Subcutaneous abdominal adipose tissue (tissue), 5 donors: ENCODE data around the gene PITPNM2.

Experiments
- H3K27ac ChIP-seq: one replicate; pipeline ENCODE4 v1.7.0; 2013; ENCODE audit warnings: low read depth, mild to moderate bottlenecking, inconsistent platforms, low read length, moderate library complexity
- H3K27me3 ChIP-seq, 5 donors: one replicate each; pipeline ENCODE4 v1.7.0; 2013; ENCODE audit warnings: low read length in 5 of 5, inconsistent platforms in 1 of 5; ENCODE audit not compliant: control insufficient read depth in 5 of 5, insufficient read depth in 4 of 5
- H3K36me3 ChIP-seq, 5 donors: one replicate each; pipeline ENCODE4 v1.7.0; 2013; ENCODE audit warnings: low read length in 5 of 5; ENCODE audit not compliant: control insufficient read depth in 5 of 5, insufficient read depth in 5 of 5
- H3K4me1 ChIP-seq, 5 donors: one replicate each; pipeline ENCODE4 v1.7.0; 2013; ENCODE audit warnings: low read length in 5 of 5, mild to moderate bottlenecking in 3 of 5, moderate library complexity in 1 of 5; ENCODE audit not compliant: control insufficient read depth in 5 of 5, insufficient read depth in 5 of 5
- H3K4me3 ChIP-seq, 5 donors: one replicate each; pipeline ENCODE4 v1.7.0; 2013; ENCODE audit warnings: low read length in 5 of 5, low read depth in 1 of 5
- H3K9ac ChIP-seq, 5 donors: one replicate each; pipeline ENCODE4 v1.7.0; 2013; ENCODE audit warnings: low read length in 5 of 5, mild to moderate bottlenecking in 4 of 5, moderate library complexity in 3 of 5
- H3K9me3 ChIP-seq, 5 donors: one replicate each; pipeline ENCODE4 v1.7.0; 2013; ENCODE audit warnings: low read length in 5 of 5; ENCODE audit not compliant: control insufficient read depth in 5 of 5
- donor health status: healthy.
- donor health status: healthy.
- donor health status: healthy.
- donor health status: healthy.
- donor health status: healthy.

PITPNM2 gene

DNA sequence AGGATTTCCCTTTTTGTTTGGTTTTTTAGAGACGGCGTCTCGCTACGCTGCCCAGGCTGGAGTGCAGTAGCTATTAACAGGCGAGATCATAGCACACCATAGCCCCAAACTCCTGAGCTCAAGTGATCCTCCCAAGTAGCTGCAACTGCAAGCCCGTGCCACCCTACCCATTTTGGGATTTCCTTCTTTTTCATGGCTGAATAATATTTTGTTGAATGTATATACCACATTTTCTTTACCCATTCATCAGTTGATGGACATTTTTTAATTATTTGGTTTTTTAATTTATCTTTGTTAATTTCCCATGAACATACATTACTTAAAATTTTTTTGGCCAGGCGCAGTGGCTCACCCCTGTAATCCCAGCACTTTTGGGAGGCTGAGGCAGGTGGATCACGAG, 15.2 kb downstream of the PITPNM2 start:
- Histone ChIP-seq H3K9me3 (no peaks in the 10 kb centered on the region), H3K36me3 (no peaks in the 10 kb centered on the region), H3K9ac (no peak overlapping the region), H3K4me1 (peaks cover 11 to 26% (median 22%) of the 10 kb centered on the region in 5 donors), H3K27ac (no peak overlapping the region), H3K27me3 (no peaks in the 10 kb centered on the region), H3K4me3 (no peak overlapping the region)

DNA sequence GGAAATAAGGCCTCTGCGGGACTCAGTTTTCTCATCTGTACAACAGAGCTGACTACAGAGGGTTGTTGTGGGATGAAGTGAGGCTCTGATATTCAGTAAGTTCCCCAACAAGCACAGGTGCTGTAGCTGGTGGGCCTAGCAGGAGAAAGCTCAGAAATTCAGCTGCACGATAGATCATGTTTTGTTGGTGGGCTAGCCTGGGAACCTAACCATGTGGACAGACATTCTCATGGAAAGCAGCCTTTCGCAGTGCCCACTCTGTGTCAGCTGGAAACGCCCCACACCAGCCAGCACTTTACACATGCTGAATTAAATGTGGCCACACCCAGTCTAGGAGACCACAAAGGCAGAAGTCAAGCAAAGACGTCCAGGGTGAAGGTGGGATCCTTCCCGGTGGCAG, 16.1 kb downstream of the PITPNM2 start:
- H3K27me3 ChIP-seq = no peaks in the 10 kb centered on the region
- H3K4me3 ChIP-seq = no peak overlapping the region
- no peaks in the 10 kb centered on the region for H3K9me3 ChIP-seq
- no peak overlapping the region for H3K27ac ChIP-seq
- no peaks in the 10 kb centered on the region for H3K36me3 ChIP-seq
- peaks cover 9 to 19% (median 16%) of the 10 kb centered on the region in 5 donors for H3K4me1 ChIP-seq
- no peak overlapping the region for H3K9ac ChIP-seq

DNA sequence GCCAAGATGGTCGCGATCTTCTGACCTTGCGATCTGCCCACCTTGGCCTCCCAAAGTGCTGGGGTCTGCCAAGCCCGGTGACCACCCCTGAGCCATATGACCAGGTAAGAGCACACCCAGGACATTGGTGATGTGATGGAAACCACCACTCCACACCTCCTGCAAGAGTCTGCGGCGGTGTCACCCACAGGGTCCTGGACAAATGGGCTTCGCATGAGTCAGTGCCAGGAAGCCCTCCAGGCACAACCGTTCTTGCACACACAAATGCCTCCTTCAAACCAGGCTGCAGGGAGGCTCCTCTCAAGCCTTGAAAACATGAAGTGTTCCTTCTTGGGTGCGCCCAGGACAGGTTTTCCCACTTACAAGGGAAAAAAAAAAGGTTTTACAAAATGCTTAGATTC, 16.6 kb downstream of the PITPNM2 start:
- H3K9ac ChIP-seq = no peak overlapping the region
- H3K4me1 ChIP-seq = peaks cover 9 to 21% (median 16%) of the 10 kb centered on the region in 5 donors
- no peak overlapping the region for H3K27ac ChIP-seq
- no peak overlapping the region for H3K4me3 ChIP-seq
- H3K27me3 ChIP-seq = no peaks in the 10 kb centered on the region
- H3K36me3 ChIP-seq = no peaks in the 10 kb centered on the region
- H3K9me3 ChIP-seq = no peaks in the 10 kb centered on the region

DNA sequence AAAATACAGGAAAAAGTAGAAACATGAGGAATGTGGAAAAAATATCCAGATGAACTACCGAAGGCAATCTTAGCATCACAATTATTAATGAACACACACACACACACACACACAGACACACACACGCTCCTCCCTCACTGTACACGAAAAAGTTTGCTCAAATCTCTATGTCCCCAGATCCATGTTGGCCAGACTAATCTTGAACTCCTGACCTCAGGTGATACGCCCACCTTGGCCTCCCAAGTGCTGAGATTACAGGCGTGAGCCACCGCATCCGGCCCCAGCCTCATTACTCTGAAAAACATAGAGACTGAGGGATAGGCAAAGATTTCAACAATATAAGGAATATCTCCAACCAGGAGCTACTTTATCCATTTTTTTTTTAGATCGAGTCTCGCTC, 17.2 kb downstream of the PITPNM2 start:
- no peaks in the 10 kb centered on the region for H3K27me3 ChIP-seq
- H3K27ac ChIP-seq = no peak overlapping the region
- no peak overlapping the region for H3K4me3 ChIP-seq
- peaks cover 9 to 21% (median 16%) of the 10 kb centered on the region in 5 donors for H3K4me1 ChIP-seq
- no peaks in the 10 kb centered on the region for H3K36me3 ChIP-seq
- no peak overlapping the region for H3K9ac ChIP-seq
- no peaks in the 10 kb centered on the region for H3K9me3 ChIP-seq

DNA sequence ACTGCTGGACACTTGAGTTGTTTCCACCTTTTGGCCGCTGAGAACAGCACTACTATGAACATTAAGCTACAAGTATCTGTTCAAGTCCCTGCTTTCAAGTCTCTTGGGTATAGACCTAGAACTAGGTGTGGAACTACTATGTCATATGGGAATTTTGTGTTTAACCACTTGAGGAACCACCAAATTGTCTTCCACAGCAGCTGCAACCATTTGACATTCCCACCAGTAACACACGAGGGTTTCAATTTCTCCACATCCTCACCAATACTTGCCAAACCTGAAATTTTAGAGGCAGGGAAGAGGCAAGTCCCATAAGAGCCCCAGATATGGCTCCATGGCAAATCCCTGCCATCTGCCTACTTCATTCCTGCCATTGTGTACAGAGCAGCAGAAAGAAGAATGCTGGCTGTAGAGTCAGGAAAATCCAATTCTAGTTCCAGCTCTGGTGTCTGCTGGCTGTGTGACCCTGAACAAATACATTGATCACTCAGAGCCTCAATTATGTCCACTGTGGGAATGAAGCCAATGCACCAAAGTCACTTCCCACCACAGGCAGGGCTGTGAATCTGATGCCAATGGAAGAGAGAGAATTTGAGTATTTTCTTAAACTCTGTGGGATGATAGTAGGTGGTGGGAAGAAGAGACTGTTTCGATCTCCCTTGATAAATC, 17.8 kb downstream of the PITPNM2 start:
- Histone ChIP-seq H3K27ac (no peak overlapping the region), H3K27me3 (no peaks in the 10 kb centered on the region), H3K9ac (no peak overlapping the region), H3K4me3 (no peak overlapping the region), H3K9me3 (no peaks in the 10 kb centered on the region), H3K4me1 (peaks cover 9 to 21% (median 19%) of the 10 kb centered on the region in 5 donors), H3K36me3 (no peaks in the 10 kb centered on the region)

DNA sequence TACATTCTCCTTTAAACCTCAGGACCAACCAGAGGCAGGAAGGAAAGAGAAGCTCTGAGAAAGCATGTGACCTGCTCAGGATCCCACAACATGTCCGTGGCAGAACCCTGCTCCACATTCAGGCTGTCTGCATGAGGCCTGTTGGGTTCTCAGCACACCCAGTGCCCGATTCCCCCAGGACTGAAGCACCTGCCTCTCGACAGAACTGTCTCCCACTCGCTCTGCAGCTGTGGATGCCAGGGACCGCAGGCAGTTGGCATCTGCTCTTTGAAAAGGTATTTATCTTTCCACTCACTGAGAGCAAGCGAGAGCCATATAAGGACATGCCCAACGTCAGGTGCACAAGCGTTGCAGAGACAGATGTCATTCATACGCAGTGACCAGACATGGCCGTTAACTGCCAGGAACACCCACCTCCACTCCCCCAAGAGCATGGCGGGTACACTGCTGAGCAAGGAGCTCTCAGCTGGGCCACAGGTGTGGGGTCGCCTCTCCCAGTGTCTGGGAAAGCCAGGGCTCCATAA, 18.9 kb downstream of the PITPNM2 start:
- no peaks in the 10 kb centered on the region for H3K36me3 ChIP-seq
- H3K27me3 ChIP-seq = no peaks in the 10 kb centered on the region
- no peaks in the 10 kb centered on the region for H3K9me3 ChIP-seq
- peaks cover 9 to 28% (median 25%) of the 10 kb centered on the region in 5 donors for H3K4me1 ChIP-seq
- H3K27ac ChIP-seq = no peak overlapping the region
- no peak overlapping the region for H3K4me3 ChIP-seq
- peak overlapping the region in 1 of 5 donors; percentile 60 for H3K9ac ChIP-seq

DNA sequence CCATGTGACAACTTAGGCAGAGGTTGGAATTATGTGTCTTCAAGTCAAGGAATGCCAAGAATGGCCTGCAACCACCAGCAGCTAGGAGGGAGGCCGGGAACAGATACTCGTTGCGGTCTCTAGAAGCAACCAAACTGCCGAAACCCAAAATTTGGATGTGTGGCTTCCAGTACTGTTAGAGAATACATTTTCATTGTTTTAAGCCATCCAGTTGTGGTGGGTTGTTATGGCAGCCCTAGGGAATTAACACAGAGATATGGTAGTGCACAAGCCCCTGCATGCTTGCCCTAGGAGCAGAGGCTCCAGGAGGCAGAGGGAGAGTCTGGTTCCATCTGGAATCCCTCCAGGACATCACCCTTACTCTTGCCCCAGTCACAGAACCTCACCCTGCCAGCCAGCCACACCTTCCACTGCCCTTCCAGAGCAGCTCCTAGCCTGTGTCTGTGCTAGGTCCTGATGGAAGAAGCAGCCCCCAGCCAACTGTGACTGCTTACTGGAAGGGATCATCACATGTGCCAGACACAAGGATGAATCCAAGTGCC, 19.5 kb downstream of the PITPNM2 start:
- H3K27me3 ChIP-seq = no peaks in the 10 kb centered on the region
- peak overlapping the region in 1 of 5 donors; percentile 11 for H3K4me3 ChIP-seq
- H3K9me3 ChIP-seq = no peaks in the 10 kb centered on the region
- H3K27ac ChIP-seq = no peak overlapping the region
- H3K9ac ChIP-seq = peak overlapping the region in 1 of 5 donors; percentile 60
- H3K36me3 ChIP-seq = no peaks in the 10 kb centered on the region
- H3K4me1 ChIP-seq = peaks cover 9 to 32% (median 31%) of the 10 kb centered on the region in 5 donors

DNA sequence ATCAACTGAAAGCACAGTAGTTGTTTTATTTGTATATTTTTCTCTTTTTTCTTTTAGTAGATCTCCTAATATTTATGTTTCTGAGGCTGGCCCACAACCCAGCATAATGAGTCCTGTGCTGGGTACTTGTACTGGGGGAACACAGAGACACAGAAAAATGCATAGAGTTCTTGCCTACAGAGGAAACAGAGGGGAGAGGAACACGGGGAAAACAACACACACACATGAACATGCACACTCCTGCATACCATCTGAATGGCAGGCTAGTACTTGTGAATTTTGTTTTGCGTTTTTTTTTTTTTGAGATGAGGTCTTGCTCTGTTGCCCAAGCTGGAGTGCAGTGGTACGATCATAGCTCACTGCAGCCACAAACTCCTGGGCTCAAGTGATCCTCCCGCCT, 21.3 kb downstream of the PITPNM2 start:
- H3K27ac ChIP-seq = no peak overlapping the region
- H3K4me1 ChIP-seq = peaks cover 13 to 37% (median 36%) of the 10 kb centered on the region in 5 donors
- no peaks in the 10 kb centered on the region for H3K9me3 ChIP-seq
- H3K4me3 ChIP-seq = no peak overlapping the region
- H3K27me3 ChIP-seq = no peaks in the 10 kb centered on the region
- no peak overlapping the region for H3K9ac ChIP-seq
- no peaks in the 10 kb centered on the region for H3K36me3 ChIP-seq

DNA sequence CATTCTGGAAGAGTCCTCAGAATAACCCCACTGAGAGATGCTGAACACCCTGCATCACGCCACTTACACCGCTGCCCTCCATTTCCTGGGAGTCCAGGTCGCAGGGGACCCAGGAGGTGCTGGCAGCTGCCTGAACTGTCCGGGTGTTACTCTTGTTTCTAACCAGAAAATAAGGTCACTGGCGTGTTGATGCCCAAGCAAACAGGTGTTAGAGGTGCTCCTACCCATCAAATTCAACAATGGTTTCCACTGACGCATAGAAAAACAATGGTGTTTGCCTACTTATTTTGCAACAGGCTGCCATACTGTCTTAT, 23.8 kb downstream of the PITPNM2 start:
- Histone ChIP-seq H3K27me3 (no peaks in the 10 kb centered on the region), H3K4me1 (peaks cover 13 to 36% (median 36%) of the 10 kb centered on the region in 5 donors), H3K4me3 (no peak overlapping the region), H3K27ac (no peak overlapping the region), H3K9me3 (no peaks in the 10 kb centered on the region), H3K9ac (peak overlapping the region in 1 of 5 donors; percentile 40), H3K36me3 (no peaks in the 10 kb centered on the region)

DNA sequence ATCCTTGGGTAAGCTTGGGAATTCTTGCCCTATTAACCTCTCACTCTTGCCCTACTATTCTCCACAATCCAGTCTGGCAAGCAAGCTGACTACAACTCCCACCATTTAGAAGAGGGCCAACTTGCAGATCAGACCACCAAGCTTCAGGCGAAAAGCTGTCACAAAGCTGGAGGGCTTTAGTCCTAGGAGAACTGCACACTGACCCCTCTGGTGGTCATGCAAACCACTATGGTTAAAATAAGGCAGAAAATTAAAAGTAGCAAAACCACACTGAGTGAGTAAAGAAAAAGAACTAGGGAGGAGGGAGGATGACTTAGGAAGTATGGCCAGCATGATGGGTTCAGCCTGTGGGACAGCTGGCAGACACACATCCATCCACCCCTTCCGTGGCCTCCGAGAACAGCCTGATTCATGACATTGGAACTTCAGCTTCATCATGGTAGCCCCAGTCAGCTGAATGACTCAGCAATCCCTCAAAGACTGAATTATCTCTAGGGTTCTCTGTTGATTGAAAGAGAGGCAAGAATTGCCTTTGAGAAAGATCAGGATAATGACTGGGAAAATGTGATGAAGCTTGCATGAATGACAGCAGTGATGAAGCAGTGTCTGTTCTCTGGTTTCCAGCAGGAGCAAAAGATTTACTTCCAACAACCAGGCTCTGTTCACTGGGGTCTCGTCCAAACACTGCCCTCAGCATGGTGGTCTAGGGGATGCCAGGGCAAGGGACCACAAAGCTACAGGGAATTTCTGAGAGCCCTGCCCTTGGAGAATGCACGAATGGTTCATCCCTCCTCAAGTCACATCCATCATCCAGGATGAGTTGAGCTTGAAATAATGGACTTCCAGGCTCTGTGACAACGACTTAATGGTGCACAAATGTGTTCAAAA, 24.4 kb downstream of the PITPNM2 start:
- Histone ChIP-seq H3K4me3 (peak overlapping the region in 1 of 5 donors; percentile 29), H3K27ac (peak overlapping the region; percentile 13), H3K36me3 (no peaks in the 10 kb centered on the region), H3K9me3 (no peaks in the 10 kb centered on the region), H3K9ac (peak overlapping the region in 1 of 5 donors; percentile 40), H3K27me3 (no peaks in the 10 kb centered on the region), H3K4me1 (peaks cover 9 to 30% (median 30%) of the 10 kb centered on the region in 5 donors)
